PC-9 (cell line): Measurements from ENCODE around the gene ANP32B.

Experiments used
- CTCF ChIP-seq: fragments of 200-600 bp; sonication (generic); conservative IDR thresholded peaks from 2 replicates; pipeline ENCODE4 v1.6.1; 2017; ENCODE audit warnings: mixed run types, antibody characterized with exemption, mild to moderate bottlenecking, moderate library complexity
- EZH2 ChIP-seq: fragments of 200-600 bp; sonication (generic); IDR thresholded peaks from 2 replicates; pipeline ENCODE4 v1.8.0; 2017; ENCODE audit warnings: antibody characterized with exemption, low read depth

GRCh38 chr9:98047002-98047401 is 63.9 kb downstream of the ANP32B start:
- no peak for TF ChIP-seq CTCF
- no peak for TF ChIP-seq EZH2
